GM12892 (cell line): ENCODE data around the gene PLAC1.

Experiments used
- POLR2A ChIP-seq: IDR thresholded peaks from 2 replicates; pipeline ENCODE4 v1.6.1; 2011; ENCODE audit warnings: low read depth, low read length, control low read depth
- POLR2AphosphoS5 ChIP-seq: IDR thresholded peaks from 2 replicates; pipeline ENCODE4 v1.6.1; 2011; ENCODE audit warnings: low read depth, low read length, control low read depth
- TAF1 ChIP-seq: IDR thresholded peaks from 2 replicates; pipeline ENCODE4 v1.6.1; 2011; ENCODE audit warnings: low read depth, mild to moderate bottlenecking, control low read depth, low read length, borderline replicate concordance

DNA sequence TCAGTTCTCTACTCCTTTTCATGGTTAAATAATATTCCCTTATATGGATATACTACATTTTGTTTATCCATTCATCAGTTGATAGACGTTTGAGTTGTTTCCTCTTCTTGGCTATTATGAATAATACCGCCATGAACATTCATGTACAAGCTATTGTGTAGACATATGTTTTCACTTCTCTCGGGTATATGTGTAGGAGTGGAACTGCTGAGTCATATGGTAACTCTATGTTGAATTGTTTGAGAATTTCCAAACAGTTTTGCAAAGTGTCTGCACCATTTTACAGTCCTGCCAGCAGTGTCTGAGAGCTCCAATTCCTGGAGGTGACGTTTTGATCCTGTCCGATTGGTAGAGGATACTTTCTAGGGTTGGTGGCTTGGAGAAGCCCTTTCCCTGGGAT is 23.6 kb downstream of the PLAC1 start:
- TF ChIP-seq POLR2AphosphoS5 (no peak), TAF1 (no peak), POLR2A (no peak)
